Activated T-helper 1 cell treated with anti-CD3 and anti-CD28 coated beads, Interleukin-12 subunit alpha, Interleukin-12 subunit beta, Interleukin-2, Interleukin-4 antibody, amounts not matched to agents 30 ng/mL and 10 ng/mL and 1 ng/mL, durations not matched to agents 14 hours and 24 hours and 36 hours (primary cell): ENCODE results near the gene SV2C. TPM values are rescaled to one million over a fixed set of nuclear protein-coding genes. Genes with fewer than 3 reads are reported as not detected.
"Not testable (repeated sequence)": the region's sequence is repeated elsewhere in the genome, so short reads cannot be mapped to it uniquely, and the experiment has no call there.

Experiments
- DNase-seq: peaks from one replicate; pipeline ENCODE4 v3.0.0; 2021; ENCODE audit warnings: low spot score
- H3K27ac Mint-ChIP-seq: one replicate; pipeline ENCODE4 v1.8.0; 2021; ENCODE audit warnings: mild to moderate bottlenecking, mixed read lengths
- H3K27me3 Mint-ChIP-seq: one replicate; pipeline ENCODE4 v1.8.0; 2022; ENCODE audit warnings: mild to moderate bottlenecking, moderate library complexity, mixed read lengths; ENCODE audit not compliant: insufficient read depth
- H3K36me3 Mint-ChIP-seq: one replicate; pipeline ENCODE4 v1.8.0; 2021; ENCODE audit warnings: low read depth, mixed read lengths
- H3K4me1 Mint-ChIP-seq: one replicate; pipeline ENCODE4 v1.8.0; 2021; ENCODE audit warnings: low read depth, mixed read lengths
- H3K4me3 Mint-ChIP-seq: one replicate; pipeline ENCODE4 v1.8.0; 2021; ENCODE audit warnings: mild to moderate bottlenecking, moderate library complexity, mixed read lengths
- H3K9me3 Mint-ChIP-seq: one replicate; pipeline ENCODE4 v1.8.0; 2021; ENCODE audit warnings: mixed read lengths
- intact Hi-C: fragments of 100-400 bp; cut with micrococcal nuclease; formaldehyde crosslinking; loops from one replicate; pipeline ENCODE4 v1.15.1; 2024
- total RNA-seq: library from RNA; stranded (reverse); gene quantifications from 2 replicates; pipeline ENCODE4 v1.2.3, GENCODE V29; 2022

Gene SV2C
- total RNA-seq, 1 donor from 2014 or later: 0.05 TPM

- no peaks in the 10 kb centered on the region for H3K36me3 Mint-ChIP-seq
- DNase-seq: no peak
- H3K4me1 Mint-ChIP-seq: peaks cover 23% of the 10 kb centered on the region
- H3K4me3 Mint-ChIP-seq: no peak overlapping the region
- intact Hi-C loops: no loop called here
- no peaks in the 10 kb centered on the region for H3K9me3 Mint-ChIP-seq
- peaks cover 4% of the 10 kb centered on the region for H3K27me3 Mint-ChIP-seq
- H3K27ac Mint-ChIP-seq: no peak overlapping the region
Observed at GRCh38 chr5:76363352-76364225, 280.4 kb downstream of the SV2C start.

- intact Hi-C loops: no loop called here
- no peaks in the 10 kb centered on the region for H3K36me3 Mint-ChIP-seq
- no peak overlapping the region for H3K4me3 Mint-ChIP-seq
- H3K27ac Mint-ChIP-seq: no peak overlapping the region
- peaks cover 4% of the 10 kb centered on the region for H3K27me3 Mint-ChIP-seq
- no peaks in the 10 kb centered on the region for H3K9me3 Mint-ChIP-seq
- no peak for DNase-seq
- H3K4me1 Mint-ChIP-seq: peaks cover 29% of the 10 kb centered on the region
Observed at GRCh38 chr5:76364226-76364589, 281.0 kb downstream of the SV2C start.

- Mint-ChIP-seq H3K4me1 (peaks cover 29% of the 10 kb centered on the region), H3K27ac (no peak overlapping the region), H3K36me3 (no peaks in the 10 kb centered on the region), H3K4me3 (no peak overlapping the region), H3K27me3 (peaks cover 4% of the 10 kb centered on the region), H3K9me3 (no peaks in the 10 kb centered on the region)
- intact Hi-C loops: no loop called here
- no peak for DNase-seq
Observed at GRCh38 chr5:76365561-76365960, 282.4 kb downstream of the SV2C start.

GRCh38 chr5:76366596-76366995 is 283.4 kb downstream of the SV2C start:
- Mint-ChIP-seq H3K9me3 (no peaks in the 10 kb centered on the region), H3K36me3 (no peaks in the 10 kb centered on the region), H3K4me1 (peaks cover 29% of the 10 kb centered on the region), H3K27ac (no peak overlapping the region), H3K27me3 (peaks cover 4% of the 10 kb centered on the region), H3K4me3 (no peak overlapping the region)
- no peak for DNase-seq
- intact Hi-C loops: no loop called here

- Mint-ChIP-seq H3K4me1 (peaks cover 29% of the 10 kb centered on the region), H3K9me3 (no peaks in the 10 kb centered on the region), H3K27me3 (no peaks in the 10 kb centered on the region), H3K27ac (peak overlapping the region; percentile 71), H3K36me3 (no peaks in the 10 kb centered on the region), H3K4me3 (no peak overlapping the region)
- peak; percentile 23 for DNase-seq
- intact Hi-C loops: loop anchor here (1.0 to 2.0 kb wide), 3 partner anchors 35 to 97 kb away; no protein-coding TSS in a partner anchor
Observed at GRCh38 chr5:76367623-76368371, 284.6 kb downstream of the SV2C start.

- Mint-ChIP-seq H3K4me1 (peaks cover 27% of the 10 kb centered on the region), H3K27me3 (no peaks in the 10 kb centered on the region), H3K9me3 (no peaks in the 10 kb centered on the region), H3K4me3 (no peak overlapping the region), H3K36me3 (no peaks in the 10 kb centered on the region), H3K27ac (peak overlapping the region; percentile 73)
- intact Hi-C loops: loop anchor here (1.0 to 2.0 kb wide), 3 partner anchors 33 to 99 kb away; no protein-coding TSS in a partner anchor
- no peak for DNase-seq
Observed at GRCh38 chr5:76368941-76369340, 285.8 kb downstream of the SV2C start.

- not testable (repeated sequence) for H3K27me3 Mint-ChIP-seq, H3K27ac Mint-ChIP-seq, H3K36me3 Mint-ChIP-seq, DNase-seq, H3K9me3 Mint-ChIP-seq, H3K4me3 Mint-ChIP-seq
- H3K4me1 Mint-ChIP-seq: peaks cover 24% of the 10 kb centered on the region
- intact Hi-C loops: loop anchor here (2.0 kb wide), 1 partner anchor 43 kb away; no protein-coding TSS in a partner anchor
Observed at GRCh38 chr5:76369668-76370067, 286.5 kb downstream of the SV2C start.

- DNase-seq: no peak
- H3K36me3 Mint-ChIP-seq: no peaks in the 10 kb centered on the region
- no peak overlapping the region for H3K27ac Mint-ChIP-seq
- no peaks in the 10 kb centered on the region for H3K9me3 Mint-ChIP-seq
- no peak overlapping the region for H3K4me3 Mint-ChIP-seq
- intact Hi-C loops: no loop called here
- peaks cover 20% of the 10 kb centered on the region for H3K4me1 Mint-ChIP-seq
- no peaks in the 10 kb centered on the region for H3K27me3 Mint-ChIP-seq
Observed at GRCh38 chr5:76371960-76372322, 288.8 kb downstream of the SV2C start.

GRCh38 chr5:76372323-76373054 is 289.3 kb downstream of the SV2C start:
- Mint-ChIP-seq H3K36me3 (no peaks in the 10 kb centered on the region), H3K27me3 (no peaks in the 10 kb centered on the region), H3K9me3 (no peaks in the 10 kb centered on the region), H3K27ac (peak overlapping the region; percentile 35), H3K4me3 (no peak overlapping the region), H3K4me1 (peaks cover 14% of the 10 kb centered on the region)
- intact Hi-C loops: no loop called here
- DNase-seq: no peak

- Mint-ChIP-seq H3K9me3 (no peaks in the 10 kb centered on the region), H3K4me3 (no peak overlapping the region), H3K4me1 (peaks cover 15% of the 10 kb centered on the region), H3K27me3 (no peaks in the 10 kb centered on the region), H3K27ac (no peak overlapping the region), H3K36me3 (no peaks in the 10 kb centered on the region)
- no peak for DNase-seq
- intact Hi-C loops: no loop called here
Observed at GRCh38 chr5:76376148-76376865, 293.1 kb downstream of the SV2C start.

GRCh38 chr5:76376866-76377230 is 293.7 kb downstream of the SV2C start:
- intact Hi-C loops: no loop called here
- H3K4me3 Mint-ChIP-seq: no peak overlapping the region
- peaks cover 15% of the 10 kb centered on the region for H3K4me1 Mint-ChIP-seq
- no peaks in the 10 kb centered on the region for H3K36me3 Mint-ChIP-seq
- H3K27me3 Mint-ChIP-seq: no peaks in the 10 kb centered on the region
- no peak overlapping the region for H3K27ac Mint-ChIP-seq
- no peak for DNase-seq
- H3K9me3 Mint-ChIP-seq: no peaks in the 10 kb centered on the region

- intact Hi-C loops: no loop called here
- no peak overlapping the region for H3K27ac Mint-ChIP-seq
Observed at GRCh38 chr5:76378355-76378754, 295.2 kb downstream of the SV2C start.

More at GRCh38 chr5:76378355-76378754, 295.2 kb downstream of the SV2C start:
- H3K4me3 Mint-ChIP-seq: no peak overlapping the region
- H3K4me1 Mint-ChIP-seq: peaks cover 15% of the 10 kb centered on the region
- no peak for DNase-seq
- no peaks in the 10 kb centered on the region for H3K27me3 Mint-ChIP-seq
- no peaks in the 10 kb centered on the region for H3K9me3 Mint-ChIP-seq
- no peaks in the 10 kb centered on the region for H3K36me3 Mint-ChIP-seq
